ENCODE measurements around the gene PLAC1.

PLAC1 gene

GRCh38 chrX:134537179-134537955 lies 120.9 kb downstream of the PLAC1 start:
- DNase-seq, result no peak

GRCh38 chrX:134533952-134534351 lies 124.3 kb downstream of the PLAC1 start:
- DNase-seq, result no peak

- DNase-seq, result no peak
These were observed 124.9 kb downstream of the PLAC1 start for GRCh38 chrX:134533352-134533751.

- no peak for DNase-seq
These were observed 127.4 kb downstream of the PLAC1 start for GRCh38 chrX:134530845-134531244.

- DNase-seq, result no peak
These were observed 128.8 kb downstream of the PLAC1 start for GRCh38 chrX:134529481-134529880.

- no peak for DNase-seq
These were observed 129.3 kb downstream of the PLAC1 start for GRCh38 chrX:134528960-134529359.

- DNase-seq, result no peak
These were observed 131.9 kb downstream of the PLAC1 start for GRCh38 chrX:134526399-134526798.

- no peak for DNase-seq
These were observed 133.0 kb downstream of the PLAC1 start for GRCh38 chrX:134525086-134525792.

- DNase-seq, result no peak
These were observed 134.1 kb downstream of the PLAC1 start for GRCh38 chrX:134524181-134524580.

- peak; percentile 2 for DNase-seq
These were observed 137.3 kb downstream of the PLAC1 start for GRCh38 chrX:134520860-134521390.

Measured in midbrain (tissue), 1 donor.